ENCODE data around the gene TRDMT1. TPM values are rescaled to one million over a fixed set of nuclear protein-coding genes. Genes with fewer than 3 reads are reported as not detected.

Gene TRDMT1, protein sequence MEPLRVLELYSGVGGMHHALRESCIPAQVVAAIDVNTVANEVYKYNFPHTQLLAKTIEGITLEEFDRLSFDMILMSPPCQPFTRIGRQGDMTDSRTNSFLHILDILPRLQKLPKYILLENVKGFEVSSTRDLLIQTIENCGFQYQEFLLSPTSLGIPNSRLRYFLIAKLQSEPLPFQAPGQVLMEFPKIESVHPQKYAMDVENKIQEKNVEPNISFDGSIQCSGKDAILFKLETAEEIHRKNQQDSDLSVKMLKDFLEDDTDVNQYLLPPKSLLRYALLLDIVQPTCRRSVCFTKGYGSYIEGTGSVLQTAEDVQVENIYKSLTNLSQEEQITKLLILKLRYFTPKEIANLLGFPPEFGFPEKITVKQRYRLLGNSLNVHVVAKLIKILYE
- 3.9 and 4.1 TPM in 2 replicates for total RNA-seq

DNA sequence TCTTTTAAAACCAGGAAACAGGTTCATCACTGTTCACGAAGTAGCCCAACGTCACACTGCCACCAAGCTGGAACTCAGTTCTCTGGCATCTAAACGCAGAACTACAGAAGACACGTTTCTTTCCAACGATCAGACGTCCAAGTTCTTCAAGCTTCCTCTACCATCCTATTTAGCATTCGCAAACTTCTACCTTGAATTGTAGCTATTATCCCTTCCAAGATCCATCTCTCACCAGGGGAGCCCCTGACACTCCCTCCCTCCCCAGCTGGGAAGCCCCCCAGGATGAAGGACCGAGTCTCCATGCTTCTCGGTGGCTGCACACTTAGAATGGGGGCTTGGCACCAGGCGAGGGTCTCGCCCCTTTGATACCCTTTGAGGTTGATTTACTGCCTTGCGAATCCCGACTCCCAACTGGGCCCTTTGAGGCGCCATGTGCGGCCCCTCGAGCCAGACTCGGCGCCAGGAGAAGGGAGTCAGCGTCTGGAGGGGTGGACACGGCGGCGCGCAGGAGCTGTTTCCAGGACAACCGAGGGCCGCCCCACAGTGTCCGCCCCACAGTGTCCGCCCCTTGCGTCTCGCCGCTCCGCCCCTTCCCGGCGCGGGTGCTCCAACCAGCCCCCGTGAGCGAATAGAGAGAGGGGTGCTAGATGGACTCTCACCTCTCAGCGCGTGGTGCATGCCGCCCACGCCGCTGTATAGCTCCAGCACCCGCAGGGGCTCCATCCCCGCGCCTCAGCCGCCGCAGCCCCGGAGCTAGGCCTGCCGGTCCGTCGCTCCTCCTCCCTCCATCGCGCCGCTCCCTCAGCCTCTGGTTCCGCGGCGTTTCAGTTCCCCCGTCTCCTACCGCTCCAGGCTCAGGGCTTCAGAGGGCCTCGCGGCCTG, at the start of gene TRDMT1:
TRDMT1 (minus strand) TSS at position 761 of the 882 bp plus-strand sequence; CDS start at position 723, 38 bp downstream.

DNA sequence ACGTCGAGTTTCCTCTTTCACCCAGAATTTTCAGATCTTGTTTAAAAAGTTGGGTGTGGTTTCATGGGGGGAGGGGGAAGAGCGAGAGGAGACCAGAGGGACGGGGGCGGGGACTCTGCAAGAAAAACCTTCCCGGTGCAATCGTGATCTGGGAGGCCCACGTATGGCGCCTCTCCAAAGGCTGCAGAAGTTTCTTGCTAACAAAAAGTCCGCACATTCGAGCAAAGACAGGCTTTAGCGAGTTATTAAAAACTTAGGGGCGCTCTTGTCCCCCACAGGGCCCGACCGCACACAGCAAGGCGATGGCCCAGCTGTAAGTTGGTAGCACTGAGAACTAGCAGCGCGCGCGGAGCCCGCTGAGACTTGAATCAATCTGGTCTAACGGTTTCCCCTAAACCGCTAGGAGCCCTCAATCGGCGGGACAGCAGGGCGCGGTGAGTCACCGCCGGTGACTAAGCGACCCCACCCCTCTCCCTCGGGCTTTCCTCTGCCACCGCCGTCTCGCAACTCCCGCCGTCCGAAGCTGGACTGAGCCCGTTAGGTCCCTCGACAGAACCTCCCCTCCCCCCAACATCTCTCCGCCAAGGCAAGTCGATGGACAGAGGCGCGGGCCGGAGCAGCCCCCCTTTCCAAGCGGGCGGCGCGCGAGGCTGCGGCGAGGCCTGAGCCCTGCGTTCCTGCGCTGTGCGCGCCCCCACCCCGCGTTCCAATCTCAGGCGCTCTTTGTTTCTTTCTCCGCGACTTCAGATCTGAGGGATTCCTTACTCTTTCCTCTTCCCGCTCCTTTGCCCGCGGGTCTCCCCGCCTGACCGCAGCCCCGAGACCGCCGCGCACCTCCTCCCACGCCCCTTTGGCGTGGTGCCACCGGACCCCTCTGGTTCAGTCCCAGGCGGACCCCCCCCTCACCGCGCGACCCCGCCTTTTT, 26.9 kb upstream of the TRDMT1 start, which contains the start of gene VIM:
VIM (plus strand) TSS at position 151 of the 925 bp plus-strand sequence. CDS start 1,182 bp downstream, outside the sequence.

DNA sequence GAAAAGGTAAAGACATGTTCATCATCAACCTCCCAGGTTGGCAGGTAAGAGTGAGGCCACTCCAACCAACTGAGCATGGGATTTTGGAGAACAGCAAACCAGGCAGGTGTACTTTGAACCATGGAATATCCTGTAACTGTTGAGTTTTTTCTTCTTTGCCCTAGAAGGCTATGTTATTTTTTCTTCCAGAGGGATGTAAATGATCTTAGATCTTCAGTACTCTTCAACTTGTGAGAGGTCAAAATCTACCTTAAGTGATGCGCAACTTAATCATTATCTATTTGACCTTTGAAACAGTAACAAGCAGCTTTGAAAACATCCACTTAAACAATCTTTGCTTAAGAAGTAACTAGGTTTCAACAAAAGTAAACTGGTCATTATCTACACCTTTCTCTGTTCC, 71.7 kb downstream of the TRDMT1 start, which contains the start of gene CUBN:
CUBN (minus strand) TSS at position 71 of the 400 bp plus-strand sequence; CDS start at position 25, 46 bp downstream.

Other genes with a start within 250 kb of the TRDMT1 start
- gene CUBN, start 71.9 kb downstream of the TRDMT1 start, total RNA-seq, result 0.85 and 1.2 TPM in 2 replicates
- 3,843 and 4,185 TPM in 2 replicates for gene VIM, start 26.6 kb upstream of the TRDMT1 start, total RNA-seq

All from smooth muscle cell of bladder (primary cell).